Measurements from ENCODE around the gene KISS1R.

Gene KISS1R

DNA sequence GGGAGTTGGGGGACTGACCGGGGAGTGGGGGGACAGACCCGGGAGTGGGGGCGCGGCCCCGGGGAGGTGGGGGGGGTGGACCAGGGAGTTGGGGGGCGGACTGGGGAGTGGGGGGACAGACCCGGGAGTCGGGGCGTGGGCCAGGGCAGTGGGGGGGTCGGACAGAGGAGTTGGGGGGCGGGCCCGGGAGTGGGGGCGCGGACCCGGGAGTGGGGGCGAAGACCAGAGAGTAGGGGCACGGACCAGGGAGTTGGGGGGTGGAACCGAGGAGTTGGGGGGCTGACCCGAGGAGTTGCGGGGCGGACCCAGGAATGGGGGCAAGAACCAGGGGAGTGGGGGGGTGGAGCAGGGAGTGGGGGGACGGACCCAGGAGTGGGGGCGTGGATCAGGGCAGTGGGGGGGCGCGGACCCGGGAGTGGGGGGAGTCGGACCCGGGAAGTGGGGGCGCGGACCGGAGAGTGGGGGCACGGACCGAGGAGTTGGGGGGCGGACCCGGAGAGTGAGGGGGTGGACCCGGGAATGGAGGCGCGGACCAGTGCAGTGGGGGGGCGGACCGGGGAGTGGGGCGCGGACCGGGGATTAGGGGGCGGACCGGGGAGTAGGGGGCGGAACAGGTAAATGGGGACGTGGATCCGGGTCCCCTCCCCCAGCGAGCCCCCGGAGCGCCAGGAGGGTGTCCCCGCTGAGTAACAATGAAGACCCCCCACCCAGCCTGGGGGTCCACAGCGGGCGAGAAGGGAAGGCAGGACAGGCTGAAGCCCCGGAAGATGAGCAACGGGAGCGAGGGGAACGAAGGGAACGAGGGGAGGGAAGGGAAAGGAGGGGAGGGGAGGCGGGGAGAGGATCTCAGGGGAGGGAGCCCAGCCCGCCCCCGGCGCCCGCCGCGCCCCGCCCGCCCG, 4.7 kb upstream of the KISS1R start:
- Histone ChIP-seq H3K79me1 (ENCODE audit: low read depth, low read length) (peaks cover 10% of the 10 kb centered on the region), H3K36me3 (replicated peaks in 1 of 2; ENCODE audit: control insufficient read depth in 2 of 2, insufficient read depth in 2 of 2, low read length in 2 of 2) (peaks cover 0 to 5% of the 10 kb centered on the region in 2 donors), H3K4ac (ENCODE audit: low read length) (no peak overlapping the region), H3K4me2 (ENCODE audit: insufficient read depth, low read length, poor library complexity, severe bottlenecking) (peak overlapping the region; percentile 67), H3K14ac (ENCODE audit: low read length) (peak overlapping the region; percentile 97), H4K91ac (ENCODE audit: low read depth, low read length, poor library complexity) (no peak overlapping the region), H2AFZ (ENCODE audit: low read length) (peak overlapping the region; percentile 93), H3K18ac (ENCODE audit: low read length) (peak overlapping the region; percentile 81), H3K4me1 (ENCODE audit: control insufficient read depth in 2 of 2, insufficient read depth in 1 of 2, low read depth in 1 of 2, low read length in 2 of 2) (peaks cover 3 to 4% of the 10 kb centered on the region in 2 donors), H2BK120ac (ENCODE audit: low read depth, low read length) (no peak overlapping the region), H2BK12ac (ENCODE audit: low read length) (no peak overlapping the region), H2BK15ac (ENCODE audit: low read length) (no peak overlapping the region), H2BK5ac (ENCODE audit: low read length) (no peak overlapping the region), H3K9ac (ENCODE audit: low read depth, low read length, poor library complexity) (peak overlapping the region; percentile 91), H4K8ac (ENCODE audit: low read depth, low read length) (no peak overlapping the region), H3K23ac (ENCODE audit: low read depth, low read length, poor library complexity) (no peak overlapping the region), H3K4me3 (ENCODE audit: low read length in 2 of 2) (peak overlapping the region; percentile 91 to 99), H3K27ac (replicated peaks; ENCODE audit: low read length) (no peak overlapping the region), H3K27me3 (ENCODE audit: control insufficient read depth in 3 of 3, insufficient read depth in 3 of 3, low read depth in 1 of 3, low read length in 3 of 3) (peaks cover 0 to 11% (median 3%) of the 10 kb centered on the region in 3 experiments), H2AK5ac (ENCODE audit: low read depth, low read length) (peak overlapping the region; percentile 56), H3K9me3 (replicated peaks in 1 of 2; ENCODE audit: control insufficient read depth in 2 of 2, insufficient read depth in 1 of 2, low read depth in 1 of 2, low read length in 2 of 2) (no peaks in the 10 kb centered on the region)
- WGBS, 2 donors (ENCODE audit: extremely low coverage in 2 of 2, insufficient read length in 2 of 2, insufficient replicate concordance in 1 of 2) = no CpG with 5 or more reads among the region's 69 CpGs
- DNase-seq (ENCODE audit: low spot score) = no peak

DNA sequence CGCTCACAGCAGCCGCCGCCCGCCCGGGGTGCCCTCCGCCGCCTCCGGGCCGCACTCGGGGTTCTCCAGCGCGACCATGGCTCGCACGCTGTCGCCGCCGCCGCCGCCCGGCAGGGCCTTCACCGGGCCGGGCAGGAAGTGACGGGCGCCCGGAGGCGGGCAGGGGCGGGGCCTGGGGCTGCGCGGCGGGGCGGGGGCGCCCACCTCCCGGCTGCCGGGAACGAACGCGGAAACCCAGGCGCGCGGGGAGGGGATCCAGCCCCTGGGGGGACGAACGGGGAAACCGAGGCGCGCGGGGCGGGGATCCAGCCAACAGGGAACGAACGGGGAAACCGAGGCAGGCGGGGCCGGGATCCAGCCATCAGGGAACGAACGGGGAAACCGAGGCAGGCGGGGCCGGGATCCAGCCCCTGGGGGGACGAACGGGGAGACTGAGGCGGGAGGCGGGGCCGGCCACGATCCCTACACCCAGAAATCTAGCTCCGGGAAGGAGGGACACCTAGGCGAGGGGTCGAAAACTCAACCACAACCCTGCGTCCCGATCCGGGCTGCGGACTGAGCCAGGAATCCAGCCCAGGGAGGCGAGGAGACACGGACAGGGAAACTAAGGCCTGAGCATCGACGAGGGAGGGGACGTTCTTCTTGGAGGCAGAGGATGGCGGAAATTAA, 3.9 kb upstream of the KISS1R start, which contains the start of gene R3HDM4:
Gene R3HDM4 (minus strand): TSS at position 140 of the 669 bp plus-strand sequence. CDS start 62 bp downstream, at position 78.
- Histone ChIP-seq H3K27me3 (ENCODE audit: control insufficient read depth in 3 of 3, insufficient read depth in 3 of 3, low read depth in 1 of 3, low read length in 3 of 3) (peaks cover 0 to 18% (median 7%) of the 10 kb centered on the region in 3 experiments), H3K9ac (ENCODE audit: low read depth, low read length, poor library complexity) (peak within 1 kb of the TSS; percentile 91), H3K27ac (replicated peaks; ENCODE audit: low read length) (no peak within 1 kb of the TSS), H4K91ac (ENCODE audit: low read depth, low read length, poor library complexity) (peak within 1 kb of the TSS; percentile 85), H3K36me3 (replicated peaks in 1 of 2; ENCODE audit: control insufficient read depth in 2 of 2, insufficient read depth in 2 of 2, low read length in 2 of 2) (peaks cover 0 to 5% of the 10 kb centered on the region in 2 donors), H3K4me2 (ENCODE audit: insufficient read depth, low read length, poor library complexity, severe bottlenecking) (peak within 1 kb of the TSS; percentile 96), H2AFZ (ENCODE audit: low read length) (peak within 1 kb of the TSS; percentile 93), H2BK12ac (ENCODE audit: low read length) (no peak within 1 kb of the TSS), H2BK15ac (ENCODE audit: low read length) (no peak within 1 kb of the TSS), H3K79me1 (ENCODE audit: low read depth, low read length) (peaks cover 10% of the 10 kb centered on the region), H3K14ac (ENCODE audit: low read length) (peak within 1 kb of the TSS; percentile 97), H2BK5ac (ENCODE audit: low read length) (peak within 1 kb of the TSS; percentile 90), H3K4me3 (ENCODE audit: low read length in 2 of 2) (peak within 1 kb of the TSS; percentile 91 to 99), H3K4me1 (ENCODE audit: control insufficient read depth in 2 of 2, insufficient read depth in 1 of 2, low read depth in 1 of 2, low read length in 2 of 2) (peaks cover 3 to 5% of the 10 kb centered on the region in 2 donors), H2BK120ac (ENCODE audit: low read depth, low read length) (no peak within 1 kb of the TSS), H4K8ac (ENCODE audit: low read depth, low read length) (no peak within 1 kb of the TSS), H3K23ac (ENCODE audit: low read depth, low read length, poor library complexity) (peak within 1 kb of the TSS; percentile 96), H3K4ac (ENCODE audit: low read length) (peak within 1 kb of the TSS; percentile 53), H3K18ac (ENCODE audit: low read length) (peak within 1 kb of the TSS; percentile 96), H3K9me3 (replicated peaks in 1 of 2; ENCODE audit: control insufficient read depth in 2 of 2, insufficient read depth in 1 of 2, low read depth in 1 of 2, low read length in 2 of 2) (no peaks in the 10 kb centered on the region), H2AK5ac (ENCODE audit: low read depth, low read length) (peak within 1 kb of the TSS; percentile 100)
- no CpG with 5 or more reads among the region's 76 CpGs for WGBS, 2 donors (ENCODE audit: extremely low coverage in 2 of 2, insufficient read length in 2 of 2, insufficient replicate concordance in 1 of 2)
- DNase-seq (ENCODE audit: low spot score) = no peak

DNA sequence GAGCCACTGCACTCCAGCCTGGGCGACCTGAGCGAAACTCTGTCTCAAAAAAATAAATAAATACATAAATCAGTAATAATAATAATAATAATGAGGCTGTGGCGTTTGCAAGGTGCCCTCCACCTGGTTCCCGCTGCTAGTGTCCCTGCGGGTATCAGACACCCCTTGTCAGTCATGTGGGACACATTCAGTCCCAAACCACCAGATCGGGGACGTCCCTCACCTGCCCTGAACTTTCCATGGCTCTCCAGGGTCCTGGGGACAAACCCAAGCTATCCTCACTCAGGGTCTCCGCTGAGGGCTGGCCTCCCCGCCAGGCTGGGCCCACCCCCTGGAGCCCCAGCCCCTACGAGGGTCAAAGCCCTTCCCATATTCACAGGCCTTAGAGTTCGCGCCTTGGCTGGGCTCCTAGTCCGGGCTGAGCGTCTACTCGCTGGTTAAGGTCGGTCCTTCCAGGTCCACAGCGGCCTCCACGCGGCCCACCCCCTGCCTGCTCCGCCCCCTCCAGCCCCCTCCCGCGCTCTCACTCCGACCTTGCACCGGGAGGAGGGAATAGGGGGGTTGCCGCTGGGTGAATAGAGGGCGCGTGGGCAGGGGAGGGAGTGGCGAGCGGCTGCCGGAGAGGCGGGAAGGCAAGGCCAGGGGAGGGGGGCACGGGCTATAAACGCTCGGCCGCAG, 349 bp upstream of the KISS1R start:
- Histone ChIP-seq H3K27ac (replicated peaks; ENCODE audit: low read length) (no peak overlapping the region), H3K9me3 (replicated peaks in 1 of 2; ENCODE audit: control insufficient read depth in 2 of 2, insufficient read depth in 1 of 2, low read depth in 1 of 2, low read length in 2 of 2) (no peaks in the 10 kb centered on the region), H2BK12ac (ENCODE audit: low read length) (no peak overlapping the region), H2AK5ac (ENCODE audit: low read depth, low read length) (peak overlapping the region; percentile 90), H3K18ac (ENCODE audit: low read length) (peak overlapping the region; percentile 96), H3K14ac (ENCODE audit: low read length) (peak overlapping the region; percentile 94), H3K4me3 (ENCODE audit: low read length in 2 of 2) (peak overlapping the region; percentile 59 to 80), H3K4me2 (ENCODE audit: insufficient read depth, low read length, poor library complexity, severe bottlenecking) (peak overlapping the region; percentile 86), H4K8ac (ENCODE audit: low read depth, low read length) (no peak overlapping the region), H2AFZ (ENCODE audit: low read length) (peak overlapping the region; percentile 90), H3K23ac (ENCODE audit: low read depth, low read length, poor library complexity) (no peak overlapping the region), H2BK15ac (ENCODE audit: low read length) (peak overlapping the region; percentile 98), H3K36me3 (replicated peaks in 1 of 2; ENCODE audit: control insufficient read depth in 2 of 2, insufficient read depth in 2 of 2, low read length in 2 of 2) (peaks cover 0 to 14% of the 10 kb centered on the region in 2 donors), H3K4me1 (ENCODE audit: control insufficient read depth in 2 of 2, insufficient read depth in 1 of 2, low read depth in 1 of 2, low read length in 2 of 2) (peaks cover 6 to 7% of the 10 kb centered on the region in 2 donors), H4K91ac (ENCODE audit: low read depth, low read length, poor library complexity) (no peak overlapping the region), H2BK120ac (ENCODE audit: low read depth, low read length) (peak overlapping the region; percentile 94), H3K9ac (ENCODE audit: low read depth, low read length, poor library complexity) (peak overlapping the region; percentile 88), H3K27me3 (ENCODE audit: control insufficient read depth in 3 of 3, insufficient read depth in 3 of 3, low read depth in 1 of 3, low read length in 3 of 3) (peaks cover 0 to 50% (median 24%) of the 10 kb centered on the region in 3 experiments), H3K79me1 (ENCODE audit: low read depth, low read length) (peaks cover 5% of the 10 kb centered on the region), H2BK5ac (ENCODE audit: low read length) (peak overlapping the region; percentile 39), H3K4ac (ENCODE audit: low read length) (no peak overlapping the region)
- DNase-seq (ENCODE audit: low spot score) = no peak
- WGBS, 2 donors (ENCODE audit: extremely low coverage in 2 of 2, insufficient read length in 2 of 2, insufficient replicate concordance in 1 of 2) = no CpG with 5 or more reads among the region's 35 CpGs

Data from neuronal stem cell (in vitro differentiated cells).